Endometrial microvascular endothelial cells (primary cell): Measurements from ENCODE around the gene TFAP2B. TPM values are rescaled to one million over a fixed set of nuclear protein-coding genes. Genes with fewer than 3 reads are reported as not detected.

ENCODE experiments used
- in situ Hi-C: cut with HindIII; loops from 2 replicates; pipeline ENCODE4 v1.10.0; 2017; ENCODE audit warnings: low sequenced_read_pairs, low pct_unique_long_range_greater_than_20kb; ENCODE audit errors: inconsistent ontology term
- total RNA-seq: library from RNA; depleted of rRNA; stranded (reverse); fragments of >200 nt; gene quantifications from one replicate; pipeline ENCODE4 v1.2.3, GENCODE V29; 2015; ENCODE audit errors: inconsistent ontology term

Gene TFAP2B
- total RNA-seq, 1 donor from 2014 or later: not detected

GRCh38 chr6:50845499-50846143 lies 26.9 kb downstream of the TFAP2B start:
- in situ Hi-C loops: no loop called here

DNA sequence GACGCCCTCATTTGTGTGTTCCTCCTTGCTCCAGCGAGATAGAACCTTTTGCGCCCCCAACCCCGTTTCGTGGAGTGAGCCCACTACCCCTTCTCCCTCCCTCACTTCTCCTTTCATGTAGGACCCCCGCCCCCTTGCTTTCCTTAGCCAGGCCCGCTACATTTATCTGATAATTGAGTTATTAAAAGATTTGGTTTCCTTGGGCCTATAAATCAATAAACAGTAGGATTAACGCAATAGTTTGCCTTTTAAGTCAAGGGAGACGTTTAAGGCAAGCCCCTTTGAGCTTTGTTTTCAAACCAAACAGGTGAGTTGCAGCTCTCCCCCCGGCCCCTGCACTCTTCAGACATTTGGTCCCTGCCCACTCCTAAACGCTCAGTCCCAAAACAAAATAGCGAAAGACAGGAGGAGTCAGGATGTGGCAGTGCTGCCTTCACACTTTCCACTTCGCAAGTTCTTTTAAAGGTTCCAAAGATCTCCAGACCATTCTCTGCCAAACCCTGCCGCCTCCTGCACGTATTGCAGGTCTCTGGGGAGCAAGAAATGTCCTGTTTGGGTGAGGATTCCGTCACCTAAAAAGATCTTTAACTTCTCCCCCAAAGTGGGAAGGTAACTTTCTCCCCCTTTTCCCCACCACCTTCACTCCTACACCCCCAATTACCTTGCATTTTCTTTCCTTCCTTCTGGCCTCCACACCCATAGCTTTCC lies 27.6 kb downstream of the TFAP2B start:
- in situ Hi-C loops: no loop called here

GRCh38 chr6:50846852-50847155 lies 28.1 kb downstream of the TFAP2B start:
- in situ Hi-C loops: no loop called here

- in situ Hi-C loops: no loop called here
These were observed 29.4 kb downstream of the TFAP2B start for GRCh38 chr6:50847890-50848594.

GRCh38 chr6:50848989-50849795 lies 30.5 kb downstream of the TFAP2B start:
- in situ Hi-C loops: no loop called here

GRCh38 chr6:50849796-50850180 lies 31.1 kb downstream of the TFAP2B start:
- in situ Hi-C loops: no loop called here

DNA sequence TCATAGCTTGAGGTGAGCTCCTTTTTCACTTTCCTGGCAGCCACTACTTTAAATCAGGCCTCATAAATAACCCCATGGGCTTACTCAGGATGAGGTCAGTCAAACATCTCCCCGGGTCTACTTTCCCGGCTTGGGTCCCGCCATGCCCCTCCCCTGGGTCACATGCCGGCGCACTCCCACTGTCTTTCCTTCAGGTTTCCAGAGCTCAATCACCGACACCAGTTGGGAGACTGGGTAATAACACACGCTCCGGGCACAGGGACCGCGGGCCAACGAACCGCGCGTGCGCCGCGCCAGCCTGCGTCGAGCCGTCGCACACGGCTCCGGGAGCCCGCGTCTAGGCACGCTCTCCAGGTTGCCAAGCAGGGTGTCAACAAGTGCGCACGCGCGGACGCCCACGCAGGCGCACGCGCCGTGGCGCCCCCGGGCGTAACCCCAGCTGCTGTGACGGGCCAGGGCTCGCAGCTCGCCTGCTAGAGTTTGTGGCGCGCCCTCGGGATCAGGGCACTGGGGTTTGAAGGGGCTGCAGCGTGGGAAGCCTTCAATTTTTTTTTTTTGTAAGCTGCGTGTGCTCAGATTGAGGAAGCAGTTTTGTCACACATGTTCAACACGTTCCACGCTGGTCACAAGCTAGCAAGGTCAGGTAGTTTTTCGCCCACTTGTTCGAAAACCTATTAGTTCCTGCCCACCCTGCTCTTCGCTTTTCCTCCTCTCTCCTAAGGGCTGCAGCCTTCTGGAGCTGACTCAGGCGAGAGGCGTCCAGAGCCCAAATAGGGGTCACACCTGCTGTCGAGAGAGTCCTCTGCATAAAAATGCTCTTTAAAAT lies 31.8 kb downstream of the TFAP2B start:
- in situ Hi-C loops: no loop called here

GRCh38 chr6:50851049-50851845 lies 32.6 kb downstream of the TFAP2B start:
- in situ Hi-C loops: no loop called here

- in situ Hi-C loops: no loop called here
These were observed 35.3 kb downstream of the TFAP2B start for GRCh38 chr6:50853939-50854338.

GRCh38 chr6:50861692-50862091 lies 43.0 kb downstream of the TFAP2B start:
- in situ Hi-C loops: no loop called here

DNA sequence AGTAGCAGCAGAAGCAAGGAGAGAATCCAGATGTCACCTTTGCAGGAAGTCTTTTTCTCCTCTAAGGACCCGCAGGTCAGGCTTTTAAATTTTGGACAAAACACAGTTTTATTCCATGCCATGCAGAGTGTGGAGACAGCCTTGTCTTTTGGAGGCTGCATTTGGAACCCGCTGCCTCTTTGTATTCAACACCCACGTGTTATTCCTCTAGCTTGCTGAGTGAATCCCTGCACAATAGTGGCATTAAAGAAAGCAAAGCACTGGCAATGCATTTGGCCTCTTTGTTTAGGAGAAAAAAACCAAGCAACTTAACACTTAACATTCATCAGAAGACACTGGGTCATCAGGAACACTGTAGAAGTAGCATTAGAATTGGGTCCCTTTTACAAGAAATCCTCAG lies 43.5 kb downstream of the TFAP2B start:
- in situ Hi-C loops: no loop called here

- in situ Hi-C loops: no loop called here
These were observed 45.9 kb downstream of the TFAP2B start for GRCh38 chr6:50864601-50865000.

DNA sequence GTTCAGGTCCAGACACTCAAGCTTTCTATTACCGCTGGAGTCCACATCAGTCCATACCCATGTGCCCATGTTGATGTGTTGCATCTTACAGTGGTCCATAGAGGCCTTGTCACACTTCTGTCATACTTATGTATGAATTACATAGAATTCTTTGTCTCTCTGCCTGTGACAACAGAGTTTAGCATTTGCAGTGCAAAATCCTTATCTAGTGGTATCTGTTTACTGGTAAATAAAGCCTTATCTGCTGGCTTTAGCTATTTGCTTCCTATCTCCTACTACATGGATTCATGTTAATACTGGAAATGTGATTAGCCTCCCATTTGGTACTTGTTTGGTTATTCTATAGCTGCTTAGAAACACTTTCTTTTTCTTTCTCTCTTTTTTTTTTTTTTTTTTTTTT lies 49.8 kb downstream of the TFAP2B start:
- in situ Hi-C loops: no loop called here

GRCh38 chr6:50873167-50873566 lies 54.5 kb downstream of the TFAP2B start:
- in situ Hi-C loops: no loop called here

- in situ Hi-C loops: no loop called here
These were observed 65.7 kb downstream of the TFAP2B start for GRCh38 chr6:50884364-50884763.

DNA sequence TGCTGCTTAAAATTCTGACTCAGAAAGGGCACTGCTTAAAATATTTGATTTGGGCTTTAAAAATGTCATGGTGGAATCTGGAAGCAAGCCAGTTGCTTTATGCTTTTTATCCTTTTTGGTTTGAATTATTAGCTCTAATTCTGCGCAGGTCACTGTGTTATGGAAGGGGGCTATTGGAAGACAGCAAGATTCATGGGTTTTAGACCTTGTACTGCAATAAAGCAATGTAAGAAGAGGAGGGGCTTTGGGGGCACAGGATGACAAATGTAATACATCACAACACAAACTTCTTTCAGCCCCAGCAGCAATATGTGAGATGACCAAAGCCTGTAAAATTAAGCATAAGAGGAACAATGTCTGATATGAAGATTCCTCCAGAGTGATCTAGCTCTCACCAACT lies 68.4 kb downstream of the TFAP2B start:
- in situ Hi-C loops: no loop called here

DNA sequence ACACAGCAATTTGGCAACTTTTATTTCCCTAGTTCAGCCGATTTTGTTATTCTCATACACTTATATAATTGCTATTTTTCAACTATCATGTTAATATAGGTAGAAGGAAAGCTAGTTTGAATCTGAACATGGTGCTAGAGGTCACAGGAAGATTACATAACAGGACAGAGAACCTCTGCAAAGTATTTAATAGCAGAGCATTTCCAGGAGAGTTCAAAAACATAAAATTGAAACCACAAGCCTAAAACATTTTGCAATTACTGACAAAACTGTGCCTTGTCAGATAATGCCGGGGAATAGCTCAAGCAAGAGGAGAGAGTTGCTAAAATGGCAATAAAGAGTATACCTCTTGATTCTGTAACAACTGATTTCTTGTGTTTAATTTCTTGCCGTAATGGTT lies 70.8 kb downstream of the TFAP2B start:
- in situ Hi-C loops: no loop called here

DNA sequence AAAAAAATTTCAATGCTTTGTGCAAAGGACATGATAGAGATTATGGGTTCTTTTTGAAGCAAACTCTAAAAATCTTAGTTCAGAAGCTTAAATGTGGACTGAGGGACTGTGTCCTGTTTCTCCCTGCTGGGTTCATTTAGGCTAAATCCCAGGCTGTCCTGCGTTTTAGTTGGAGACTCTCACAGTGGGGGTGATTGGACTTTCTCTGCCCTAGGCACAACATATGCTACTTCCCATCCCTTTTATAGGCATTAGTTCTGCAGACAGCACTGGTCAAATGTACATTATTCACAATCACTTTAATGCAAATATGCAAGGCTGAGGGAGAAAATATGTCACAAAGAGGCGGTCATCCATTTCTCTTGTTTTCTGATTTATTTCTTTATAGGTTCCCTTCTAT lies 71.3 kb downstream of the TFAP2B start:
- in situ Hi-C loops: no loop called here
